Retinal pigment epithelial cell (primary cell): Measurements from ENCODE around the gene CLIC1.

Experiments
- DNase-seq: peaks from one replicate; pipeline ENCODE4 v3.0.0-alpha.2; 2010; ENCODE audit warnings: low read depth
- H3K4me3 ChIP-seq: 2 replicates; pipeline ENCODE4 v1.5.1; 2011; ENCODE audit warnings: mild to moderate bottlenecking, low read length, control low read depth, moderate library complexity
- CTCF ChIP-seq: conservative IDR thresholded peaks from 2 replicates; pipeline ENCODE4 v1.5.1; 2011; ENCODE audit warnings: low read depth, low read length, control low read depth, inconsistent platforms

CLIC1 gene

GRCh38 chr6:31693535-31693934, 42.8 kb downstream of the CLIC1 start:
- no peak for TF ChIP-seq CTCF
- DNase-seq, result no peak
- H3K4me3 ChIP-seq, result no peak overlapping the region

GRCh38 chr6:31692886-31693285, 43.4 kb downstream of the CLIC1 start:
- no peak overlapping the region for H3K4me3 ChIP-seq
- DNase-seq, result no peak
- TF ChIP-seq CTCF, result no peak

GRCh38 chr6:31692353-31692752, 44.0 kb downstream of the CLIC1 start:
- no peak for TF ChIP-seq CTCF
- H3K4me3 ChIP-seq, result no peak overlapping the region
- no peak for DNase-seq

- no peak overlapping the region for H3K4me3 ChIP-seq
- TF ChIP-seq CTCF, result no peak
- DNase-seq, result no peak
These were observed 44.7 kb downstream of the CLIC1 start for GRCh38 chr6:31691564-31692108.

- no peak for DNase-seq
- no peak overlapping the region for H3K4me3 ChIP-seq
- no peak for TF ChIP-seq CTCF
These were observed 45.3 kb downstream of the CLIC1 start for GRCh38 chr6:31691078-31691463.

GRCh38 chr6:31690231-31691077, 45.9 kb downstream of the CLIC1 start:
- peak; percentile 34 for DNase-seq
- H3K4me3 ChIP-seq, result no peak overlapping the region
- TF ChIP-seq CTCF, result no peak
